Thymus (tissue), 11 donors: ENCODE data around the gene SCAMP2. TPM values are rescaled to one million over a fixed set of nuclear protein-coding genes. Genes with fewer than 3 reads are reported as not detected.

Experiments
- DNase-seq, 9 donors: peaks; one replicate each; pipeline ENCODE4 v3.0.0-alpha.2; 2013; ENCODE audit warnings: low spot score in 9 of 9, low read depth in 6 of 9, missing footprints in 1 of 9
- H3K27ac ChIP-seq, 2 donors: one replicate each; pipeline ENCODE4 v1.5.1; 2013; ENCODE audit warnings: control low read depth in 1 of 2, low read depth in 1 of 2, low read length in 1 of 2, mild to moderate bottlenecking in 1 of 2, moderate library complexity in 1 of 2
- H3K27me3 ChIP-seq, 2 donors: one replicate each; pipeline ENCODE4 v1.5.1; 2013; ENCODE audit warnings: low read length in 1 of 2; ENCODE audit not compliant: control insufficient read depth in 2 of 2, insufficient read depth in 1 of 2
- H3K36me3 ChIP-seq, 2 donors: one replicate each; pipeline ENCODE4 v1.5.1; 2013; ENCODE audit warnings: low read length in 1 of 2, mild to moderate bottlenecking in 1 of 2, moderate library complexity in 1 of 2; ENCODE audit not compliant: control insufficient read depth in 2 of 2, insufficient read depth in 2 of 2
- H3K4me1 ChIP-seq, 2 donors: one replicate each; pipeline ENCODE4 v1.5.1; 2013; ENCODE audit warnings: low read length in 2 of 2; ENCODE audit not compliant: control insufficient read depth in 2 of 2, insufficient read depth in 2 of 2
- H3K4me3 ChIP-seq, 2 donors: one replicate each; pipeline ENCODE4 v1.5.1; 2013; ENCODE audit warnings: low read length in 2 of 2, control low read depth in 1 of 2, mild to moderate bottlenecking in 1 of 2
- H3K9me3 ChIP-seq, 2 donors: one replicate each; pipeline ENCODE4 v1.5.1; 2013; ENCODE audit warnings: low read length in 1 of 2, mild to moderate bottlenecking in 1 of 2; ENCODE audit not compliant: control insufficient read depth in 2 of 2, insufficient read depth in 1 of 2
- WGBS: extraction: QIAGEN DNeasy Blood & Tissue Kit; methylation state at CpG from one replicate; pipeline ENCODE4 v1.1.7; 2013; 5-methylcytosine and 5-hydroxymethylcytosine counted together
- polyA plus RNA-seq: library from polyadenylated mRNA; stranded (reverse); fragments of 200-250 nt; gene quantifications from one replicate; pipeline ENCODE4 v1.2.3, GENCODE V29; 2013
- total RNA-seq: library from RNA; stranded (reverse); fragments of 120-200 nt; gene quantifications from one replicate; pipeline ENCODE4 v1.2.4, GENCODE V29; 2013
- donor health status: healthy.

Gene SCAMP2
- total and polyA plus RNA-seq, 2 donors: 15.7 to 35.2 TPM

DNA sequence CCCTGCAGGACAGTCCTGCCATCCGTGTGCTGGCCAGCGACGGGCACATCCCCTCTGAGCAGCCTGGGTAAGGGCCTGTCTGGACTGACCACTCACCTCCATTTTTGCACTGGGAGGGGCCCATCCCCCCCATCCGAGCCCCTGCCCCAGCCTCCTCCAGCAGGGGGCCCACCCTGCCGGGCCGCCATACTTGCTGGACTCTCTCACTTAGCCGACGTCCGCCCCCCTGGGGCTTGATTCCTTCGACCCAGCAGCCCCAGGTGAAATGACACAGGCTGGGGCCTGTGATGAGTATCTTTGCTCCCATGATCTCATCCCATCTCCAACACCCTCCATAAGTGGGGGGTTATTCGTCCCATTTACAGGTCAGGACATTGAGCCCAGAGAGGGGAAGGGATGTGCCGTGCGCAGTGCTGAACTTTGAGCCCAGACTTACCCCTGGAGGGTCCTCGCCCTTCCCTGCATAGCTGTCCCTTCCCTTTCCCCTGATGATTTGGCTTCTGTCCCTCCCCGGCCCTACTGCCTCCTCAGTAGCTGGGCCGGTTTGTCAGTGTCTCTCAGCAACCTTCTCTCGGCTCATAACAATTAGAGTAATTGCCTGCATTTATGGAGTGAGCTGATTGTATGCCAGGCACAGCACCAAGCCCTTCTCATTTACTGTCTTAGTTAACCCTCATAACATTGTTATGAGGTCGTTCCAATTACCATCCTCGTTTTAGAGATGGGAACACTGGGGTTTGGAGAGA, 56.4 kb downstream of the SCAMP2 start:
- Histone ChIP-seq H3K4me1 (no peaks in the 10 kb centered on the region), H3K27ac (no peak overlapping the region), H3K9me3 (no peaks in the 10 kb centered on the region), H3K36me3 (no peaks in the 10 kb centered on the region), H3K27me3 (peaks cover 0 to 23% of the 10 kb centered on the region in 2 donors), H3K4me3 (no peak overlapping the region)
- no peak for DNase-seq
- WGBS: 91% methylated on average over 19 of the region's 19 CpGs

- Histone ChIP-seq H3K27ac (no peak overlapping the region), H3K27me3 (peaks cover 0 to 22% of the 10 kb centered on the region in 2 donors), H3K4me3 (no peak overlapping the region), H3K4me1 (no peaks in the 10 kb centered on the region), H3K9me3 (no peaks in the 10 kb centered on the region), H3K36me3 (no peaks in the 10 kb centered on the region)
- no peak for DNase-seq
- WGBS: 97% methylated on average over 15 of the region's 15 CpGs
Observed at GRCh38 chr15:74815961-74816360, 57.2 kb downstream of the SCAMP2 start.

DNA sequence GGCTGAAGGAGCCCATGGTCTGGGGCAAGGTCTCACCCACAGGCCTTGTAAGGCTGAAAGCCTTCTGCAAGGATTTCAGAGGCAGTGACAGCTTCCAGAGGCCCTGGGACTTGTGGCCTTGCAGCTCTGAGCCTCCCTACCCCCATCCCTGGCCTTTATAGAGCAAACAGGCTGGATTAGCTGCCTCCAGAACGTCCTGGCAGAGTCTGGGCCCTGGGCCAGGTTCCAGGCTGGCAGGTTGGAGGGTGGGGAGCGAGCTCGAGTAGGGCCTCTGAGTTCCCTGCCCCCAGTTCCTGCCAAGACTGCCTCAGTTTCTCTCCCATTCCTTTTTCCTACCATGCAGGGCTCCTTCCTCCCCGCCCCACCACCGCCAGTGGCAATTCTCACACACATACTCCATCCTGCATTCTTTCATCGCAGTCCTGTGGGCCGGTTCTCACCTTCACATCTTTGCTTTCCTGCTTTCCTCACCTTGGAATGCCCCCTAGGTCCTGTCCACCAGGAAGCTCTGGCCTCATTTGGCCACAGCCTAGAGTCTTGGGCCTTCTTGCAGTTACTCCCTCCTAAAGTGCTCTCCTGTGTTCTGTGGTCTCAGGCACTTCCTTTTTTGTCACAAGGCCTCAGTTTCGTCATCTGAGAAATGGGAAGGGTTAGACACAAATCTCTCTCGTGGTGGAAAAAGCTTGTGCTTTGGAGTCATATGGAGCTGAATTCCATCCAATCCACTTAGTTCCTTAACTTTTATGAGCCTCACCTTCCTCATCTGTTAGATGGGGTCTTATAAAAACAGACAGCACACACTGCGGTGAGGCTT, 57.8 kb downstream of the SCAMP2 start:
- Histone ChIP-seq H3K4me3 (no peak overlapping the region), H3K27ac (no peak overlapping the region), H3K4me1 (no peaks in the 10 kb centered on the region), H3K27me3 (peaks cover 0 to 18% of the 10 kb centered on the region in 2 donors), H3K9me3 (no peaks in the 10 kb centered on the region), H3K36me3 (no peaks in the 10 kb centered on the region)
- DNase-seq: no peak
- WGBS: 91% methylated on average over 10 of the region's 10 CpGs

GRCh38 chr15:74812533-74812932, 60.6 kb downstream of the SCAMP2 start, which contains the start of gene LMAN1L:
Gene LMAN1L (plus strand): TSS chr15:74812835. CDS start chr15:74812855, 20 bp downstream.
- no peaks in the 10 kb centered on the region for H3K36me3 ChIP-seq
- WGBS: 91% methylated on average over 12 of the region's 12 CpGs
- H3K4me3 ChIP-seq: no peak within 1 kb of the TSS

GRCh38 chr15:74809956-74810355, 63.2 kb downstream of the SCAMP2 start:
- H3K4me3 ChIP-seq: no peak overlapping the region
- no peak overlapping the region for H3K27ac ChIP-seq
- no peaks in the 10 kb centered on the region for H3K9me3 ChIP-seq
- H3K27me3 ChIP-seq: no peaks in the 10 kb centered on the region
- peaks cover 0 to 2% of the 10 kb centered on the region in 2 donors for H3K36me3 ChIP-seq
- H3K4me1 ChIP-seq: no peaks in the 10 kb centered on the region
- no peak for DNase-seq
- whole genome bisulfite sequencing: 98% methylated on average over 3 of the region's 3 CpGs

More at GRCh38 chr15:74812533-74812932, 60.6 kb downstream of the SCAMP2 start, which contains the start of gene LMAN1L:
- no peaks in the 10 kb centered on the region for H3K9me3 ChIP-seq
- H3K27me3 ChIP-seq: peaks cover 0 to 4% of the 10 kb centered on the region in 2 donors
- no peak within 1 kb of the TSS for H3K27ac ChIP-seq
- no peaks in the 10 kb centered on the region for H3K4me1 ChIP-seq
- DNase-seq: no peak

- DNase-seq: no peak
- 93% methylated on average over 5 of the region's 5 CpGs for WGBS
- peaks cover 1 to 9% of the 10 kb centered on the region in 2 donors for H3K36me3 ChIP-seq
- H3K4me3 ChIP-seq: no peak overlapping the region
- H3K27me3 ChIP-seq: no peaks in the 10 kb centered on the region
- H3K9me3 ChIP-seq: no peaks in the 10 kb centered on the region
- H3K27ac ChIP-seq: no peak overlapping the region
- no peaks in the 10 kb centered on the region for H3K4me1 ChIP-seq
Observed at GRCh38 chr15:74809242-74809641, 63.9 kb downstream of the SCAMP2 start.

GRCh38 chr15:74808840-74809229, 64.3 kb downstream of the SCAMP2 start:
- Histone ChIP-seq H3K27me3 (no peaks in the 10 kb centered on the region), H3K36me3 (peaks cover 5 to 13% of the 10 kb centered on the region in 2 donors), H3K4me3 (no peak overlapping the region), H3K4me1 (no peaks in the 10 kb centered on the region), H3K27ac (no peak overlapping the region), H3K9me3 (no peaks in the 10 kb centered on the region)
- no peak for DNase-seq
- WGBS: 84% methylated on average over 4 of the region's 4 CpGs

GRCh38 chr15:74808078-74808839, 64.9 kb downstream of the SCAMP2 start:
- no peak for DNase-seq
- H3K4me3 ChIP-seq: no peak overlapping the region
- no peaks in the 10 kb centered on the region for H3K27me3 ChIP-seq
- H3K27ac ChIP-seq: no peak overlapping the region
- H3K9me3 ChIP-seq: no peaks in the 10 kb centered on the region
- H3K4me1 ChIP-seq: no peaks in the 10 kb centered on the region
- peaks cover 11 to 19% of the 10 kb centered on the region in 2 donors for H3K36me3 ChIP-seq
- WGBS: 90% methylated on average over 18 of the region's 18 CpGs
